GM19193 (cell line): ENCODE data around the gene VWA5B1.

Source experiments
- POLR2A ChIP-seq: IDR thresholded peaks from 4 replicates; pipeline ENCODE4 v1.6.1; 2011; ENCODE audit not compliant: insufficient read depth, insufficient read length; ENCODE audit errors: extremely low read depth

The VWA5B1 gene

DNA sequence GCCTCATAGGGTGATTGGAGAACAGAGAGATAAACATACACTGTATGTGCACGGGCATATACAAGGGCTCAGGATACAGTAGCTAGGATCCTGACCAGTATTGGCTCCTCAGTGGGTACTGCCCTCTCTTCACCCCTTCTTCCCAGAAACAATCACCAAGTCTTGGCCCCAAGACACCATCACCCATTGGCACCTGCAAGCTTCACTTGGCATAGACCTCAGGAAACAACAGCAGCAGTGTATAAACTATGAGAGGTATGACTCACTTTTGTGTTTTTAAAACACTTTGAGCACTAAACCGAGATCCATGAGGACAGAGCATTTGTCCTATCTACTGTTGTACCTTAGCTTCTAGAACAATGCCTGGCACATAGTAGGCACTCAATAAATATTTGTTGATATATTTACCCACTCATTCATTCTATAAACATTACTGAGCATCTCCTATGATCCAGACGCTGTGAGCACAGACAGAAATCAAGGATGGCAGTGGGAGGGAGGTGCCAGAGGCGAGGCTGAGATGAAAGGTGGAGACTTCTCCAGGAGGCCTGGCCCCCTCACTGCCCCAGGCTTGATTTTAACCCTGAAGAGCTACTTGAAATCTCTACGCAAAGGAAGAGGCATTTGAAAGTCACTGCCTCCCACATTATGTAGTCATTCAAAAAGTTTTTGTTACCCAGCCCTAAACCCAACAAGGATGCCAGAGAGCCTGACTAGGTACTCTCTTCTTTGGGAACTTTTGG is 100.1 kb downstream of the VWA5B1 start:
- no peak for TF ChIP-seq POLR2A

DNA sequence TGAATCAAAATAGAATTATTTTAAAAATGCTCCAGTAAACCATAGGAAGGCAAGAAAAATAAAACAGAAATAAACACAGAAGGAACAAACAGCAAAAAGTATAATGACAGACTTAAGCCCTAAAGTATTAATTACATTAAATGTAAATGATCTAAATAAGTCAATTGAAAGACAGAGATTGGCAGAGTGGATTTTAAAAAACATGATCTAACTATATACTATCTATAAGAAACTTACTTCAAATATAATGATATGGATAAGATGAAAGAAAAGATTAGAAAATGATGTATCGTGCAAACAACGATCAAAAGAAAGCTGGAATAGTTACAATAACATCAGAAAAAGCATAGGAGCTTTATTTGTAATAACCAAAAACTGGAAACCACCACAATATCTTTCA is 104.6 kb downstream of the VWA5B1 start:
- TF ChIP-seq POLR2A, result no peak

- no peak for TF ChIP-seq POLR2A
Observed at GRCh38 chr1:20398744-20399143, 108.1 kb downstream of the VWA5B1 start.

DNA sequence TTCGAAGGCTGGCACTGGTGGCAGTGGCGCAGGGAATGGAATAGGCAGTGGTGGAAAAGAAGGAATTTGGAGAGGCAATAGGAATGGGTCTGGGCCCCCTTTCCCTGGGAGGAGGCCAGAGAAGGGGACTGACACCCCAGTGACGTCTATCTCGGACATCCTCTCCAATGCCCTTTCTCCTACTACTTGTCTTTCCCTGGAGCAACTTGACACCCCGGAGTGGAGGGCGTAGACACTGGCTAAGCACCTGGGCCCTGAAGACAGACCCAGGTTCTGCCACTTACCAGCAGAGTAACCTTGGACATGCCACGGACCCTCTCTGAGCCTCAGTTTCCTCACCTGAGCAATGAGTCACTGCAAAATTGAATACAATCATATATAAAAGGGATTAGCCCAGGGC is 108.5 kb downstream of the VWA5B1 start:
- TF ChIP-seq POLR2A, result no peak

- TF ChIP-seq POLR2A, result no peak
Observed at GRCh38 chr1:20399606-20400180, 109.0 kb downstream of the VWA5B1 start.

DNA sequence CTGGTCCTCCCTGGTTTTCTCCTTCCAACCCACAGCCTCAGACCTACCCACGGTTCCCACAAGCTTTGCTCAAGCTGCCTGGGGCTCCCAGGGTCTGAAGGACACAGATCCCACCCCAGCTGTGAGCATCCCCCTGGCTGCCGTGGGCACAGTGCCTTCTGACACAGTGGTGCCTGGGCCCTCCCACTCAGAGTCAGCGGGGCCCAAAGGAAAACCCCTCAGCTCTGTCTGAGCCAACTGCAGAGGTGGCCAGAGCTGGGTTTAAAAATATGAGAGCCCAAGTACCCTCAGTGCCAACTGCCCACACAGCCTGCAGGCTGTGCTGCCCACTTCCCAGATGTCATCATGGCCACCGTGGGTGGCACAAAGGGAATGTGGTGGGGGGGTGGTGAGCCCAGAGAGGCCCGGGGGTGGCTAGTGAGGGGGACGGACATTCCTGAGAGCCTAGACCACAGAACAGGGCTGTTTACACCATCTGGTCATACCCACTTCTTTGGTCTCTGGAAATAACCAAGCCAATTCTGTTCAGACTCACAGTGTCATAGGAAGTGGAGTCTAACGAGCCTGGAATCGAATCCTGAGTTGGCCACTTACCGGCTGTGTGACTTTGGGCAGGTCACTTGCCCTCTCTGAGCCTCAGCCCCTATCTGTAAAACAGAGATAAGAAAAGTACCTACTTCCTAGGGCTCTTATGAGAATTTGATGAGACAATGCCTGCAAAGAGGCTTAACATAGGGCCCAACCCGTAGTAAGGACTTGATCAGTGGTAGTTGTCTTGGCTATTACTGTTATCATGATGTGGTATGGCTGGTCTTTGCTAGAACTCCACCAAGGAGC is 109.9 kb downstream of the VWA5B1 start:
- TF ChIP-seq POLR2A, result no peak

DNA sequence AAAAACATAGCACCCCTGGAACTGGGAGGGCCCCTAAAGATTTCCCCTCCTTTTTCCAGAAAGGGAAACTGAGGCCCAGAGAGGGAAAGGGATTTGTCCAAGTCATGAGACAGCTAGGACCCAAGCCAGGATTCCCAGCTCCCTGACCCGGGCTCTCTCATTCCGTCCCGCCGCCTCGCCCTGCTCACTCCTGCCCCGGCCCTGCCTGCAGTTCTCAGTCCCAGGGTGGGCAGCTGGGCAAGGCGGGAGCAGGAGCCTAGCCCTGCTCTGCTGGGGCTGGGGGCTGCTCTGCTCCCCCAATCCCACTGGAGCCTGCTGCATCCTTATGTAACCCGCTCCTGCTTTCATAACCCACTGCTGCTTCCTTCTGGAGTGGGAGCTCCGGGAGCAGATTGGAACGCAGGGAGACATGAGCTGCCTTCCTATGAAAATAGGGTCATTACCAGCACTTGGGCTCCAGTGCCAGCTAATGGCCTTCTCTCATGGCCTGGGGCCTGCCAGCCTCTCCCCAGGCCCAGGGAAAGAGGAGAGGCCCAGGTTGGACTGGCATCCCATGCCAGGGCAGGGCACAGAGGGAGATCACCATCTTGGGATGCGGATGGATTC is 110.8 kb downstream of the VWA5B1 start:
- TF ChIP-seq POLR2A, result no peak

DNA sequence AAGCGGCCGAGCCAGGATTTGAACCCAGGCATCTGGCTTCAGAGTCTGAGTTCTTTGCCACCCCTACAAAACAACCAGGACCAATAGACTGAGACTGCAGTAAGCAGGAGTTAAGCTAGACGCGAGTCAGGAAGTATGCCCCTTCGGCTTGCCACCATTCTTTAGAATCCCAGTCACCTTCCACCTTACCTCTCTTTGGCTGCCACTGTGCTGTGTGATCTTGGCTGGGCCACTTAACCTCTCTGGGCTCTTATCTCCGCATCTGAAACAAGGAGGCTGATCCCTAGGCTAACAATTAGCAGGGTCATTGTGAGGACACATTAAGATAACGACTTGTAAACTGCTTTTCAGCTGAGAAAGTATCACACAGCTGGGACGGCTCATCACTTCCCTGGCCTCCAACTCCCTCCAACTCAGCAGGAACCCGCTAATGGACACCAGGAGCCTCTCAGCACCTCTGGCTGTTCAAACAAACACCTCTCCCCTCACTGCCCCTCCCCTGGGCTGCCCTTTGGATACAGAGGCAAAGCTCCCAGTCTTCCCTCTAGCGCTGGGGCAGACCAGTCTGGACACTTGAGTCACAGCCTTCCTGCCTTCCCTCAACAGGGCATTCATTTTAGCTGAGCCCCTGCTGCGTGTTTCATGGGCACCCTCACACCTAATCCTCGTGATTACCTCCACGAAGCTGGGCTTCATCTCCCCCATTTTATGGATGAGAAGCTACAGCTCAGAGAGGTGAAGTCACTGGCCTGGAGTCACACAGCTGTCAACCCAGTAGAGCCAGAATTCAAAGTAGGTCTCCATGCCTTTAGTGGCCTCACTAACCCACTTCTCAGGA is 112.1 kb downstream of the VWA5B1 start:
- no peak for TF ChIP-seq POLR2A

GRCh38 chr1:20403423-20404145 is 112.9 kb downstream of the VWA5B1 start:
- TF ChIP-seq POLR2A, result no peak

DNA sequence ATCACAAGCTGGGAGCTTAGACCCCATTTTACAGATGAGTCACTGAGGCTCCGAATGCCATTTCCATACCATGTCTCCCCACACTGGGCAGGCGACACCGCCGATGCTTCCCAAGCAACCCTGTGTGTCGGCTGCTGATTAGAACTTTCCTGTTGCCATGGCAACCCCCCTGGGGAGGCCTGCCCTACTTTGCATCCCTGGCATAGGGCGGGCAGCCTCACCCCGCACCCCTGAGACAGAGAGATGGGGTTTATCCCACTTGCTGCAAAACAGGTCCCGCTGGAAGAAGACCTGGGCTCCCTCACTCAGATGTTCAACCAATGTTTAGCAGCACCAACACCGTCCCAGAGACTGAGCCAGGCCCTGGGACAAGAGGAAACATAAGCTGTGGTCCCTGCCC is 113.8 kb downstream of the VWA5B1 start:
- TF ChIP-seq POLR2A, result no peak
